ENCODE results near the gene TOP3A. TPM values are rescaled to one million over a fixed set of nuclear protein-coding genes. Genes with fewer than 3 reads are reported as not detected.
"Not testable (repeated sequence)": the region's sequence is repeated elsewhere in the genome, so short reads cannot be mapped to it uniquely, and the experiment has no call there.

Gene TOP3A
- total RNA-seq, 1 donor from 2014 or later, result 16.1 TPM

DNA sequence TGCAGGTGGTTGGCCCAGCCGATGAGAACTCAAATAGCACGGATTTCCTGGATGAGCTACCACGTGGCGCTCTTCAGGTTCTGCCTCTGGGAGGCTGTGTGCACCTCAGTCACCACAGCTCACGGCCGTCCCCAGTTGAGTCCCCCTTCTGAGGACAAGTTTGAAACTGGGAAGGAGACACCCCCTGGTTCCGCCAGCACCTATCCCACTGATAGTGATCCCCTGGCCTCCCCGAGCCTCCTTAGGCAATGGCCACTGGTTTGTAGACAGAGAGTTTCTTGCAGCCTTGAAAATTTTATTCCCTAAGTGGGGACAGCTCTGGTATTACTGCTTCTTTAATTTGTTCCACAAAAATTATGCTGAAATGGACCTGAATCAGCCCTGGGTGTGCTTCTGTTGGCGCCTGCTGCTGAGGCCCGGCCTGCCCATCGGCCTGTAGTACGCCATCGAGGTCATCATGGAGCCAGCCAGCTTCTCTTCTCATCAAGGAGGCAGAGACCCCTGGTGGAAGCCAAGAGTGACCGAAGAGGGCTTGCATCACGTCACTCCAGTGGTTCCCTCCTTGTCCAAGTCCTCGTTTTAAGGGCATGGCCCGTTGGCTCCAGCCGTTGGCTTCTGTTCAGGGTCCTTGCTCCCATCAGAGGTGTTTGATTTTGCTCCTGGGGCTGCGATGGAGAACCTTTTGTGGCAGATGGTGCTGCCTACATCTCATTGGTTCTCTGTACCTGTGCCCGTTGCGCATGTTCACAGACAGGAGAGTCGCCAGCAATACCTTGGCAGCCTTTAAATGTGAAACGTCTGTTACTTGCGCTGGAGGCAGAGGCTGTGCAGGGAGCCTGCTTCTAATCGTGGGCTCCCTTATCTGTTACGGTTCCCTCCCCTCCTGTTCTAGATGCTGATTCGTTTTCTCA lies 9.6 kb upstream of the TOP3A start:
- no peak for DNase-seq (ENCODE audit: low spot score)

- no peak for DNase-seq (ENCODE audit: low spot score)
Measured at GRCh38 chr17:18323507-18324139, 8.8 kb upstream of the TOP3A start.

DNA sequence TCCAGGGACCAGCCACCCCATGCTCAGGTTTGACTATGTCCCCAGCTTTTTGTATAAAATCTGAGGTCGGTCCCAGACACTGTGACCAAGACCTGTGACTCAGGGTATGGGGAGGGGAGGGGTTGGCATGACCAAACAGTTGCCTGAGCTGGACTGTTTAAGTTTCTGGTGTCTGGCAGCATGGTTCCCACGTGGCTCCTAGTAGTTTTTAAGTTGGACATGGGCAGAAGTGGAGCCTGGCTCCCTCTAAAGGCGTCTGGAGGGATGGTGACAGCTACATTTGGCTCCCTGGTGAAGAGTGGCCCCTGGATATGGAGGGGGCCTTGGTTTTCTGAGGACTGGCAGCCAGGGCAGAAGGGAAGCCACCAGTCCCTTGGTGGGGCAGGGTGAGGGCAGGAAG lies 8.2 kb upstream of the TOP3A start:
- no peak for DNase-seq (ENCODE audit: low spot score)

- no peak for DNase-seq (ENCODE audit: low spot score)
Measured at GRCh38 chr17:18322522-18322921, 7.7 kb upstream of the TOP3A start.

GRCh38 chr17:18321309-18321708 lies 6.5 kb upstream of the TOP3A start:
- DNase-seq (ENCODE audit: low spot score), result no peak

- DNase-seq (ENCODE audit: low spot score), result no peak
Measured at GRCh38 chr17:18320301-18320700, 5.5 kb upstream of the TOP3A start.

DNA sequence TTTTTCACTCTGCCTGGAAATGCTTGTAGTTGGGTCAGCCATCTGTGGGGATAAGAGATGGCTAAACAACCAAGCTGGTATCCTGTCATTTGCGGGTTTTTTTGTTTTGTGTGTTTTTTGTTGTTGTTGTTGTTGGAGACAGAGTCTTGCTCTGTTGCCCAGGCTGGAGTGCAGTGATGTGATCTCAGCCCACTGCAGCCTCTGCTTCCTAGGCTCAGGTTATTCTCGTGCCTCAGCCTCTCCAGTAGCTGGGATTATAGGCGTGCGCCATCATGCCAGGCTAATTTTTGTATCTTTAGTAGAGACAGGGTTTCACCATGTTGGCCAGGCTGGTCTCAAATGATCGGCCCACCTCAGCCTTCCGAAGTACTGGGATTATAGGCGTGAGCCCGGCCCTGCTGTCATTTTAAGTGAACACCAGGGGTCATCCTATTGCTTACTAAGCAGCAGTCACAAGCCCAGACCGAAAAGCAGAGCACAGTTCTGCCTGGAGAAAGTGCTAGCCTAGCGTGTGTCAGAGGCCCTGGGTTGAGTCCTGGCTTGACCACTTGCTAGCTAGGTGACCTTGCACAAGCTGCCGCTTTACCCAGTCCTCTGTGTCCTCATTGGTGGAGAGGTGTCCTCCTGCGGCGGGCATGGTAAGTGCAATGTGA lies 4.9 kb upstream of the TOP3A start:
- DNase-seq (ENCODE audit: low spot score), result peak; percentile 57

GRCh38 chr17:18318771-18319450 lies 4.1 kb upstream of the TOP3A start:
- DNase-seq (ENCODE audit: low spot score), result no peak

DNA sequence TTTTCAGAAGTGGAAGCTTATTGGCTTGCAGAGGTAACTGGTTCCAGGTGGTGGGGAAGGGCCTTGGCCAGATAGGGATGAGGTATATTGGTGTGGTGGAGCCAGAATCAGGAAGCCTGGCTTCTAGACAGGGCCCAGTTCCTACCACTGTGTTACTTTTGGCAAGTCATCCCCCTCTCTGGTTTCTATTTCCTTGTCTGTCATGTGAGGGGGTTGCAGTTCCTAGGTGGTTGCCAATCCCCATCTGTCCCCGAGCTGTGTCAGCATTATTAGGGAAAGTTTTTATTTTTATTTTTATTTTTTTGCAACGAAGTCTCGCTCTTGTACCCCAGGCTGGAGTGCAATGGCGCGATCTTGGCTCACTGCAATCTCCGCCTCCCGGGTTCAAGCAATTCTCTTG lies 3.3 kb upstream of the TOP3A start:
- DNase-seq (ENCODE audit: low spot score), result no peak

GRCh38 chr17:18315961-18316360 lies 1.2 kb upstream of the TOP3A start:
- DNase-seq (ENCODE audit: low spot score), result no peak

- no peak for DNase-seq (ENCODE audit: low spot score)
Measured at GRCh38 chr17:18315562-18315922, 748 bp upstream of the TOP3A start.

DNA sequence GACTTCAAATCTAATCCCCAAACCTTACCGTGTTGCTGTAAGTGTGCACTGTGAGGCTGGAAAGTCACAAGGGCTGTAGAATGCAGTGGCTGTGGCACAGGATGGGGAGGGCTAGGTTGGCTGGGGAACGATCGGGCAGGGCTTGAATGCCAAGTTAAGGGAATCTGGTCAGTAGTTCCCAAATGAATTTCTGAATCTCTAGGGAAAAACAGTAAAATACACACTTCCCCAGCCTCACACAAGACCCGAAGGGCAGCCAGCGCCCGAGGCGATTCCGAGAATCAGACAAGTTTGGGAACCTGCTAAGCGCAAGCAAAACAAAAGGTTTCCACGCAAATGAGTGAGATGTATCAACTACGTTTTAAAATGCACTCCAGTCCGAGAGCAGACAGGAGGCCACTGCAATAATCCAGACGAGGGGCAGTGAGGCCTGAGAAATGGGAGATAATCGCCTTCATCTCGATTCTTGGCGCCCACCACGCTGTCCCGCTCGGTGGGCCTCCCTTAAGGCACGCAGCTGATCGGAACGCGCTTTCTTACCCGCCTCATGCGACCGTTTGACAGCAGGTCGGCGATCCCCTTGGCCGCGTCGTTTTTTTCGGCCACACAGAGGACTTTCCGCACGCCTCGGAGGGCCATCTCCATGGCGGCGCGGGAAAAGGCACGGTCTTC lies 599 bp downstream of the TOP3A start:
- DNase-seq (ENCODE audit: low spot score), result peak; percentile 14

GRCh38 chr17:18309202-18309601 lies 5.6 kb downstream of the TOP3A start:
- no peak for DNase-seq (ENCODE audit: low spot score)

DNA sequence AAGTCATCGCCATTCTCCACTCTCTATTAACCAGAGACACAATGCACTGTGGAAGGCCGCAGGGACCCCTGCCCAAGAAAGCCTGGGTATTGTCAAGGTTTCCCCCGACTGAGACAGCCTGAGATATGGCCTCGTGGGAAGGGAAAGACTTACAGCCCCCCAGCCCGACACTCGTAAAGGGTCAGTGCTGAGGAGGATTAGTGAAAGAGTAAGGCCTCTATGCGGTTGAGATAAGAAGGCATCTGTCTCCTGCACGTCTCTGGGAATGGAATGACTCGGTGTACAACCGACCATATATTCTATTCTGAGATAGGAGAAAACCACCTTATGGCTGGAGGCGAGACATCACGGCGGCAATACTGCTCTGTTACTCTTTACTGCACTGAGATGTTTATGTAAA lies 11.6 kb downstream of the TOP3A start:
- DNase-seq (ENCODE audit: low spot score), result not testable (repeated sequence)

DNA sequence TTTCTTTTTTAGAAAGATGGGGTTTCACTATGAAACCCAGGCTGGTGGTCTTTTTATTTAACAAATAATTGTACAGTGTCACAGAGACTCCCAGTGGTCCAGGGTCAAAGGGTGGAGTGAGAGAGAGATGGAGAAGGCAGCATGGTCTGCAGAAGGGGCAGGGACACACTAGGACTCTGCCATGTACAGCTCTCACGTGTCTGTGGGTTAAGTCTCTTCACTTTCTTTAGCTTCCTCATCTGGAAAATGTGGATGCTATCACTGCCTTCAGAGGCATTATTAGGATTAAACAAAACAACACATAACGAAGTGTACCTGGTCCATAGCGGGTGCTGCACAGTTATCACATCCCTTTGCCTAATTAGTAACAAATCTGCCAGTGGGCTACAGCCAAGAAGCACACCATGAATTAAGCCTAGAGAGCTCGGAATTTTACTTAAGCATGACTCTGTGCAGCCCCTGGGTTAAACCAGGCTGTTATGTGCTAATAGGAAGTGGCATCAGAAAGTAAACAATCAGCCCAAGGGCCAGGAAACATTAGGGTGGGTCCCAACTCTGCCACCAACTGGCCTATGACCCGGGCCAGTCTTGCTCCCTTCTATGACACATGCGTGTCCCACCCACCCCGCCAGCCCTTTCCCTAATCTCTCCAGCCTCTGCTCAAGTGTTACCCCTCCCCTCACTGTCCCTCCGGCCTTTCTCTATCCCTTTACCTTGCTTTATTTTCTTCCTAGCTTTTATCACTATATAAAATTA lies 13.9 kb downstream of the TOP3A start:
- DNase-seq (ENCODE audit: low spot score), result no peak

- not testable (repeated sequence) for DNase-seq (ENCODE audit: low spot score)
Measured at GRCh38 chr17:18298061-18298460, 16.7 kb downstream of the TOP3A start.

DNA sequence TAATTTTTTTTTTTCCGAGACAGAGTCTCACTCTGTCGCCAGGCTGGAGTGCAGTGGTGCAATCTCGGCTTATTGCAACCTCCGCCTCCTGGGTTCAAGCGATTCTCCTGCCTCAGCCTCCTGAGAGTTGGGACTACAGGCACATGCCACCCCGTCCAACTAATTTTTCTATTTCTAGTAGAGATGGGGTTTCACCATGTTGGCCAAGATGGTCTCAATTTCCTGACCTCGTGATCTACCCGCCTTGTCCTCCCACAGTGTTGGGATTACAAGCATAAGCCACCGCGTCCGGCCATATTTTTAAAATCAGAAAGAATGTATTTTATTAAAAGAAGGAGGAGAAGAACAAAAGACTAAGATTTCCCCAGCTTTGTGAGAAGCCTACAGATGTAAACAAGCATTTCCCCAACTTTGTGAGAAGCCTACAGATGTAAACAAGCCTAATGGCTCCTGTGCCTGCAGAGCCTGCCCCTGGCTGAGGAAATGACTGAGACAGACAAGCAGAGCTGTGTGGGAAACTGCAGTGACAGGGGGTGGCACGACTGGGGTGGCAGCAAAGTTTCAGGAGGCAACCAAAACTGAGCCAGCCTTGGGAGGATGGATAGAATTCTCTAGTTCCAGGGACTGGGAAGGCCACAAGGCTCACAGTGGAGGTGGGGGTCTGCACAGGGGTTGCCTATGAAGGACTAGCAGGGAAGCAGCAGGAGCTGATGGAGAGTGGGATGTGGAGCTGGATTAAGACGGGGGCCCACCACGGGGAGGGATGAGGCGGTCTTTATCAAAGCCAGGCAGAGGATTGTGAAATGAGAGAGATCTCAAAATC lies 22.9 kb downstream of the TOP3A start:
- DNase-seq (ENCODE audit: low spot score), result no peak

- no peak for DNase-seq (ENCODE audit: low spot score)
Measured at GRCh38 chr17:18285296-18285695, 29.5 kb downstream of the TOP3A start.

DNA sequence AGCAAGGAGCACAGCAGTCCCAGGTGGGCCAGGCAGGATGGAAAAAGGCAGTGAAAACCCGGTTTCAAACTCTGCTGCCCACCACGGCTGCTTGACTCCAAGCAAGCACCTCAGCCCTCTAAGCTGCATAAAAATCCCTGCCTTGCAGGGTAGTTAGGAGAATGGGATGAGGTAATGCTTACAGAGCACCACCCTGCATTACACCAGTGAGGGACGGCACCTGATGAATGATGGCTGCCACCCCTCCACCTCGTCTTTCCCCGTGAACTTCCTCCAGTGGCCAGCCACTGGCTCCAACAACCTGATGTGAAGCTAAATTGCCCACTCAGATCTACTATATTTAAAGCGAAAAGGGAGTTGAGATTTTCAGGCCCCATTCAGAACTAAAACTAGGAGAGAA lies 33.0 kb downstream of the TOP3A start:
- no peak for DNase-seq (ENCODE audit: low spot score)

Measured in umbilical cord (tissue), 2 donors.